Measurements from ENCODE around the gene SORBS2.
A peak's percentile ranks its signal among the peaks of the same experiment; 100 is the strongest.

The SORBS2 gene

GRCh38 chr4:185734930-185735329, 77.1 kb downstream of the SORBS2 start:
- Histone ChIP-seq H2AFZ (ENCODE audit: low read depth, low read length) (no peak overlapping the region), H3K27ac (ENCODE audit: low read length) (no peak overlapping the region), H3K4me2 (ENCODE audit: low read length) (peak overlapping the region; percentile 76; the same call in 1 of the 2 replicates), H3K4me3 (ENCODE audit: low read length) (0 out of 2 replicates have a peak overlapping the region, but pooled peaks have one; percentile 33), H3K27me3 (ENCODE audit: low read depth, low read length) (no peaks in the 10 kb centered on the region), H4K20me1 (ENCODE audit: insufficient read depth, low read length) (no peaks in the 10 kb centered on the region), H3K4me1 (ENCODE audit: low read length) (peaks cover 35% of the 10 kb centered on the region), H3K9me3 (ENCODE audit: insufficient read depth, low read length) (no peaks in the 10 kb centered on the region), H3K79me2 (ENCODE audit: low read length) (no peaks in the 10 kb centered on the region), H3K9ac (ENCODE audit: low read length) (no peak overlapping the region), H3K36me3 (replicated peaks; ENCODE audit: low read depth, low read length) (no peaks in the 10 kb centered on the region)
- TF ChIP-seq CTCF (IDR thresholded peaks at IDR 0.05; ENCODE audit: low read depth, low read length) (no peak), EZH2phosphoT487 (IDR thresholded peaks at IDR 0.05; ENCODE audit: low read depth) (no peak)

- H3K4me2 ChIP-seq (ENCODE audit: low read length) = peak overlapping the region; percentile 76
Observed at GRCh38 chr4:185734214-185734613, 77.8 kb downstream of the SORBS2 start.

GRCh38 chr4:185730849-185731608, 81.0 kb downstream of the SORBS2 start:
- no peaks in the 10 kb centered on the region for H3K36me3 ChIP-seq (replicated peaks; ENCODE audit: low read depth, low read length)
- H3K27me3 ChIP-seq (ENCODE audit: low read depth, low read length) = no peaks in the 10 kb centered on the region
- H3K4me2 ChIP-seq (ENCODE audit: low read length) = peak overlapping the region; percentile 54
- TF ChIP-seq CTCF (IDR thresholded peaks at IDR 0.05; ENCODE audit: low read depth, low read length) (no peak), EZH2phosphoT487 (IDR thresholded peaks at IDR 0.05; ENCODE audit: low read depth) (no peak)
- H3K4me1 ChIP-seq (ENCODE audit: low read length) = peaks cover 35% of the 10 kb centered on the region
- no peaks in the 10 kb centered on the region for H3K9me3 ChIP-seq (ENCODE audit: insufficient read depth, low read length)
- H2AFZ ChIP-seq (ENCODE audit: low read depth, low read length) = no peak overlapping the region
- no peak overlapping the region for H3K9ac ChIP-seq (ENCODE audit: low read length)
- no peaks in the 10 kb centered on the region for H4K20me1 ChIP-seq (ENCODE audit: insufficient read depth, low read length)
- H3K27ac ChIP-seq (ENCODE audit: low read length) = no peak overlapping the region
- H3K4me3 ChIP-seq (ENCODE audit: low read length) = no peak overlapping the region
- no peaks in the 10 kb centered on the region for H3K79me2 ChIP-seq (ENCODE audit: low read length)

More at GRCh38 chr4:185734214-185734613, 77.8 kb downstream of the SORBS2 start:
- Histone ChIP-seq H3K27me3 (ENCODE audit: low read depth, low read length) (no peaks in the 10 kb centered on the region), H3K4me3 (ENCODE audit: low read length) (peak overlapping the region; percentile 69), H3K4me1 (ENCODE audit: low read length) (peaks cover 35% of the 10 kb centered on the region), H3K9ac (ENCODE audit: low read length) (peak overlapping the region; percentile 59; the same call in 1 of the 2 replicates), H3K36me3 (replicated peaks; ENCODE audit: low read depth, low read length) (no peaks in the 10 kb centered on the region), H3K9me3 (ENCODE audit: insufficient read depth, low read length) (no peaks in the 10 kb centered on the region), H4K20me1 (ENCODE audit: insufficient read depth, low read length) (no peaks in the 10 kb centered on the region), H3K27ac (ENCODE audit: low read length) (peak overlapping the region; percentile 53), H2AFZ (ENCODE audit: low read depth, low read length) (no peak overlapping the region), H3K79me2 (ENCODE audit: low read length) (no peaks in the 10 kb centered on the region)
- TF ChIP-seq CTCF (IDR thresholded peaks at IDR 0.05; ENCODE audit: low read depth, low read length) (no peak), EZH2phosphoT487 (IDR thresholded peaks at IDR 0.05; ENCODE audit: low read depth) (no peak)

GRCh38 chr4:185730387-185730786, 81.6 kb downstream of the SORBS2 start:
- Histone ChIP-seq H3K9me3 (ENCODE audit: insufficient read depth, low read length) (no peaks in the 10 kb centered on the region), H3K36me3 (replicated peaks; ENCODE audit: low read depth, low read length) (no peaks in the 10 kb centered on the region), H3K79me2 (ENCODE audit: low read length) (no peaks in the 10 kb centered on the region), H3K4me2 (ENCODE audit: low read length) (peak overlapping the region; percentile 54), H3K27ac (ENCODE audit: low read length) (no peak overlapping the region), H4K20me1 (ENCODE audit: insufficient read depth, low read length) (no peaks in the 10 kb centered on the region), H2AFZ (ENCODE audit: low read depth, low read length) (no peak overlapping the region), H3K27me3 (ENCODE audit: low read depth, low read length) (no peaks in the 10 kb centered on the region), H3K4me1 (ENCODE audit: low read length) (peaks cover 35% of the 10 kb centered on the region), H3K9ac (ENCODE audit: low read length) (no peak overlapping the region), H3K4me3 (ENCODE audit: low read length) (no peak overlapping the region)
- TF ChIP-seq CTCF (IDR thresholded peaks at IDR 0.05; ENCODE audit: low read depth, low read length) (no peak), EZH2phosphoT487 (IDR thresholded peaks at IDR 0.05; ENCODE audit: low read depth) (no peak)
